HCT116 (cell line): ENCODE results near the gene PRM3. TPM values are rescaled to one million over a fixed set of nuclear protein-coding genes. Genes with fewer than 3 reads are reported as not detected.

ENCODE experiments used
- ATAC-seq: fragments of 200-7000 bp; cut with Tn5 transposase; 2 replicates; pipeline ENCODE4 v1.9.1; 2020; ENCODE audit warnings: mild to moderate bottlenecking, moderate library complexity
- BruUV-seq: library from RNA; stranded (reverse); fragments of 400-500 nt; replicated peaks from 2 replicates; lab custom pipeline; 2021; lab: Mats Ljungman, UMichigan
- CTCF ChIA-PET: fragments of 300-600 bp; sonication (Branson Sonifier 250); formaldehyde crosslinking; loops from one replicate; lab custom pipeline; 2021; ENCODE audit warnings: antibody characterized with exemption; lab: Charles Lee
- POLR2A ChIA-PET: fragments of 300-600, 350-600 bp; sonication (Branson Sonifier 250); formaldehyde crosslinking; loops from one replicate; lab custom pipeline; 2021; ENCODE audit warnings: antibody characterized with exemption; lab: Charles Lee
- RAD21 ChIA-PET, 2 experiments: fragments of 300-600 bp; sonication (Branson Sonifier 250); formaldehyde crosslinking; loops; one replicate each; lab custom pipeline; 2023; ENCODE audit warnings: low total read pairs in 2 of 2; ENCODE audit not compliant: uncharacterized antibody in 2 of 2, unreplicated experiment in 2 of 2, low non-redundant PET in 1 of 2; lab: Charles Lee
- DNase-seq: peaks from one replicate; pipeline ENCODE4 v3.0.0-alpha.2; 2010; ENCODE audit warnings: low read depth, low spot score
- H2AFZ ChIP-seq: fragments of 200-600 bp; shearing (Covaris generic), sonication (generic); 2 replicates; pipeline ENCODE4 v1.6.1; 2017; ENCODE audit warnings: low read depth, mixed run types, mixed read lengths, antibody characterized with exemption, low read length; ENCODE audit not compliant: poor library complexity, severe bottlenecking
- H3K27ac ChIP-seq: 2 replicates; pipeline ENCODE4 v1.5.1; 2012; ENCODE audit warnings: low read depth, low read length
- H3K27me3 ChIP-seq: fragments of 200-600 bp; sonication (generic); 2 replicates; pipeline ENCODE4 v1.6.1; 2016; ENCODE audit warnings: mixed run types, low read length, mixed read lengths; ENCODE audit not compliant: insufficient read depth
- H3K36me3 ChIP-seq, 2 experiments: fragments of 200-500 bp in 1 of 2; fragments of 200-600 bp in 1 of 2; sonication (Bioruptor generic) in 1 of 2; sonication (generic) in 1 of 2; 2 replicates each; pipeline versions ENCODE4 v1.5.1 to v1.6.1; 2014 to 2016; ENCODE audit warnings: low read length in 2 of 2, inconsistent platforms in 1 of 2, mixed read lengths in 1 of 2, mixed run types in 1 of 2; ENCODE audit not compliant: insufficient read depth in 2 of 2, control insufficient read depth in 1 of 2
- H3K4me1 ChIP-seq, 2 experiments: fragments of 200-600 bp in 1 of 2; sonication (generic) in 1 of 2; 2 replicates each; pipeline versions ENCODE4 v1.5.1 to v1.6.1; 2012 to 2017; ENCODE audit warnings: low read length in 2 of 2, inconsistent platforms in 1 of 2, mild to moderate bottlenecking in 1 of 2, mixed read lengths in 1 of 2, mixed run types in 1 of 2, moderate library complexity in 1 of 2; ENCODE audit not compliant: insufficient read depth in 2 of 2, control insufficient read depth in 1 of 2
- H3K4me2 ChIP-seq: fragments of 200-600 bp; sonication (generic); 2 replicates; pipeline ENCODE4 v1.6.1; 2017; ENCODE audit warnings: mixed run types, low read length, mixed read lengths
- H3K4me3 ChIP-seq, 2 experiments: fragments of 200-600 bp in 1 of 2; sonication (generic) in 1 of 2; replicated peaks in 1 of 2; 2 replicates each; pipeline ENCODE4 v1.5.1; 2011 to 2016; ENCODE audit warnings: low read length in 2 of 2, control low read depth in 1 of 2, low read depth in 1 of 2, mild to moderate bottlenecking in 1 of 2, mixed read lengths in 1 of 2, mixed run types in 1 of 2
- H3K79me2 ChIP-seq: fragments of 200-600 bp; sonication (generic); 2 replicates; pipeline ENCODE4 v1.6.1; 2017; ENCODE audit warnings: mild to moderate bottlenecking, mixed run types, low read length, moderate library complexity, mixed read lengths; ENCODE audit not compliant: insufficient read depth
- H3K9ac ChIP-seq: fragments of 200-600 bp; sonication (generic); 2 replicates; pipeline ENCODE4 v1.6.1; 2016; ENCODE audit warnings: low read length, mixed read lengths
- H3K9me2 ChIP-seq: fragments of 200-600 bp; sonication (generic), shearing (Covaris generic); 2 replicates; pipeline ENCODE4 v1.6.1; 2017; ENCODE audit warnings: mixed run types, mild to moderate bottlenecking, moderate library complexity; ENCODE audit not compliant: insufficient read depth
- H3K9me3 ChIP-seq, 2 experiments: fragments of 200-500 bp in 1 of 2; fragments of 200-600 bp in 1 of 2; sonication (Bioruptor generic) in 1 of 2; sonication (generic) in 1 of 2; 2 replicates each; pipeline ENCODE4 v1.6.1; 2014 to 2017; ENCODE audit warnings: low read length in 2 of 2, mixed read lengths in 2 of 2, inconsistent platforms in 1 of 2, low read depth in 1 of 2, mild to moderate bottlenecking in 1 of 2, mixed run types in 1 of 2, moderate library complexity in 1 of 2; ENCODE audit not compliant: control insufficient read depth in 1 of 2, insufficient read depth in 1 of 2
- H4K20me1 ChIP-seq: fragments of 200-600 bp; sonication (generic), shearing (Covaris generic); 2 replicates; pipeline ENCODE4 v1.6.1; 2017; ENCODE audit warnings: mixed run types, mild to moderate bottlenecking, moderate library complexity; ENCODE audit not compliant: insufficient read depth
- EGR1 ChIP-seq: IDR thresholded peaks from 2 replicates; pipeline ENCODE4 v1.6.1; 2012; ENCODE audit warnings: low read depth
- FOSL1 ChIP-seq: IDR thresholded peaks from 2 replicates; pipeline ENCODE4 v1.6.1; 2012; ENCODE audit warnings: low read depth
- JUND ChIP-seq: IDR thresholded peaks from 2 replicates; pipeline ENCODE4 v1.6.1; 2012
- MAX ChIP-seq: IDR thresholded peaks from 2 replicates; pipeline ENCODE4 v1.6.1; 2012
- POLR2A ChIP-seq: IDR thresholded peaks from 2 replicates; pipeline ENCODE4 v1.7.0; 2011; ENCODE audit warnings: borderline replicate concordance; ENCODE audit not compliant: insufficient read depth, insufficient read length; ENCODE audit errors: extremely low read depth
- POLR2AphosphoS5 ChIP-seq: IDR thresholded peaks from 2 replicates; pipeline ENCODE4 v1.6.1; 2011; ENCODE audit warnings: mild to moderate bottlenecking, low read depth, low read length, moderate library complexity
- RAD21 ChIP-seq: IDR thresholded peaks from 2 replicates; pipeline ENCODE4 v1.6.1; 2012; ENCODE audit warnings: low read depth, mild to moderate bottlenecking
- ZBTB33 ChIP-seq: IDR thresholded peaks from 2 replicates; pipeline ENCODE4 v1.6.1; 2011; ENCODE audit warnings: mild to moderate bottlenecking, low read length, moderate library complexity; ENCODE audit not compliant: insufficient replicate concordance; ENCODE audit errors: extremely low read depth
- ZFX ChIP-seq: fragments of 450-650 bp; IDR thresholded peaks from 2 replicates; pipeline ENCODE4 v1.6.1; 2017
- ZNF274 ChIP-seq: fragments of 200-500 bp; sonication (Bioruptor generic); IDR thresholded peaks from 2 replicates; pipeline ENCODE4 v1.6.1; 2014; ENCODE audit warnings: mild to moderate bottlenecking, low read depth, low read length, inconsistent platforms
- intact Hi-C: fragments of 100-400 bp; cut with micrococcal nuclease; formaldehyde crosslinking; loops from 2 replicates; pipeline ENCODE4 v1.10.0; 2022
- total RNA-seq: library from RNA; stranded (reverse); gene quantifications from one replicate; pipeline ENCODE4 v1.2.1, GENCODE V29; 2021; ENCODE audit not compliant: unreplicated experiment

Gene PRM3
- total RNA-seq, 1 experiment from 2014 or later = not detected

- H3K27me3 ChIP-seq = no peaks in the 10 kb centered on the region
Observed at GRCh38 chr16:11235703-11235991, 37.8 kb downstream of the PRM3 start.

More at GRCh38 chr16:11235703-11235991, 37.8 kb downstream of the PRM3 start:
- no TSS peak for BruUV-seq
- CTCF ChIA-PET = no interaction called here
- Histone ChIP-seq H3K9me3 (no peaks in the 10 kb centered on the region), H2AFZ (no peak overlapping the region), H3K79me2 (no peaks in the 10 kb centered on the region), H3K4me2 (no peak overlapping the region), H3K4me1 (peaks cover 0 to 15% of the 10 kb centered on the region in 2 experiments; a peak in 2 of 4 replicates), H3K9ac (no peak overlapping the region), H3K9me2 (no peaks in the 10 kb centered on the region), H4K20me1 (no peaks in the 10 kb centered on the region), H3K27ac (no peak overlapping the region), H3K36me3 (no peaks in the 10 kb centered on the region), H3K4me3 (no peak overlapping the region)
- RAD21 ChIA-PET = interaction anchor here in 1 of 2 experiments (0.7 kb wide), 1 partner anchor 48 kb away, joined by 3 read pairs; no protein-coding TSS in a partner anchor
- ATAC-seq (no peak), DNase-seq (no peak)
- POLR2A ChIA-PET = no interaction called here
- TF ChIP-seq POLR2A (no peak), JUND (no peak), FOSL1 (no peak), POLR2AphosphoS5 (no peak), ZNF274 (no peak), ZBTB33 (no peak), EGR1 (no peak), MAX (no peak), ZFX (no peak), RAD21 (no peak)
- intact Hi-C loops = no loop called here
